Vagina (tissue), 2 donors: Measurements from ENCODE around the gene PHLDB1. TPM values are rescaled to one million over a fixed set of nuclear protein-coding genes. Genes with fewer than 3 reads are reported as not detected.
"Not testable (repeated sequence)": the region's sequence is repeated elsewhere in the genome, so short reads cannot be mapped to it uniquely, and the experiment has no call there.

Source experiments
- DNase-seq, 2 donors: peaks; one replicate each; pipeline ENCODE4 v3.0.0-alpha.2; 2017; ENCODE audit errors: extremely low spot score in 2 of 2
- H3K27ac ChIP-seq: fragments of 200-600 bp; sonication (generic); one replicate; pipeline ENCODE4 v1.5.1; 2019
- H3K27me3 ChIP-seq: fragments of 200-600 bp; sonication (generic); one replicate; pipeline ENCODE4 v1.5.1; 2019
- H3K36me3 ChIP-seq, 2 donors: fragments of 200-600 bp; sonication (generic); one replicate each; pipeline ENCODE4 v1.5.1; 2017 to 2019
- H3K4me1 ChIP-seq: fragments of 200-600 bp; sonication (generic); one replicate; pipeline ENCODE4 v1.5.1; 2019
- H3K4me3 ChIP-seq, 2 donors: fragments of 200-600 bp; sonication (generic); 1 replicate in 1 of 2; 2 replicates in 1 of 2; pipeline ENCODE4 v1.5.1; 2016 to 2019
- H3K9me3 ChIP-seq: fragments of 200-600 bp; sonication (generic); one replicate; pipeline ENCODE4 v1.5.1; 2019
- CTCF ChIP-seq, 3 experiments: fragments of 450-650 bp in 2 of 3; fragments of 200-600 bp in 1 of 3; sonication (generic) in 1 of 3; IDR thresholded peaks; one replicate each; pipeline ENCODE4 v1.5.1; 2017 to 2019; ENCODE audit warnings: antibody characterized with exemption in 3 of 3, mild to moderate bottlenecking in 2 of 3, moderate library complexity in 2 of 3
- POLR2A ChIP-seq, 2 donors: fragments of 450-650 bp; IDR thresholded peaks; one replicate each; pipeline ENCODE4 v1.6.1; 2017; ENCODE audit warnings: antibody characterized with exemption in 2 of 2, mild to moderate bottlenecking in 2 of 2, moderate library complexity in 2 of 2
- POLR2AphosphoS5 ChIP-seq, 2 donors: sonication (generic); formaldehyde crosslinking; IDR thresholded peaks; one replicate each; pipeline ENCODE4 v1.9.0; 2017; ENCODE audit warnings: antibody characterized with exemption in 2 of 2, mild to moderate bottlenecking in 2 of 2, low read depth in 1 of 2; ENCODE audit not compliant: insufficient read depth in 1 of 2
- intact Hi-C: fragments of 100-400 bp; cut with DNase I; formaldehyde crosslinking; loops from one replicate; pipeline ENCODE4 v1.15.1; 2023
- total RNA-seq: library from RNA; depleted of rRNA; stranded (reverse); fragments of >200 nt; gene quantifications from one replicate; pipeline ENCODE4 v1.2.3, GENCODE V29; 2016

Gene PHLDB1
- total RNA-seq, 1 donor from 2014 or later = 119 TPM

DNA sequence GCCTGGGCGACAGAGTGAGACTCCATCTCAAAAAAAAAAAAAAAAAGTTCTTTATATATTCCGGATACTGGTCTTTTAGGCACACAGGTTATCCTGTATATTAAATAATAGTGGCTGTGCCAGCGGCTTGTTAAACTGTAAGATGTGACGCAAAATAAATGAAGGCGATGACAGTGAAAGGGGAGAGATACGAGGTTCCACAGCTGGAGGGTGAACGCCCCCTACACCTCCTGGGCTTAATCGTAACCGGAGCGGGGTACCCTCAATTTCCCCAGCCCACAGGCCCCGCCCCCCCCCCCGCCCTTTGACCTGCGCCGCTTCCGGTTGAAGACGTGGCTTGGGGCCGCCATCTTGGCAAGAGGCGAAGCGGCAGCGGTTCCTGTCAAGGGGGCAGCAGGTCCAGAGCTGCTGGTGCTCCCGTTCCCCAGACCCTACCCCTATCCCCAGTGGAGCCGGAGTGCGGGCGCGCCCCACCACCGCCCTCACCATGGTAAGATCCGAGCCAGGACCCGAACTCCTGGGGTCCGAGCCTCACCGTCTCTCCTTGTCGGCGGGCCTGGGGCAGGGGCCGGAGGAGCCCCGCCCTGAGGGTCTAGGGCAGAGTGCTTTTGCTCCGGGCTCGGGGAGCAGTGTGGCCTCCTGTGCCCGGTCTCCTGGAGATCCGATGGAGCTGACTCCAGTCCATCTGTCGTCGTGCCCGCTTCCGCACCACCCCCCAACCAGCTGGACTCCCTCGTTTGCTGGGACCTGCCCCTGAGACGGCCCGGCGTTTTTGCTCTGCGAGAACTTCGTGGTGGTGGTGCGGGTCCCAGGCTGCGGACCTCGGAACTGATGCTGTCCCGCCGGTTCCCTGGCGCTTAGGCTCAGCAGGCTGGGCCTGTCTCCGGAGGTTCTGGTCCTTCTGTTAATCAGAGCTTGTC is 35.1 kb upstream of the PHLDB1 start, which contains the start of gene ARCN1:
TSS of gene ARCN1 (plus strand) at position 349 of the 920 bp plus-strand sequence. CDS start at position 488, 139 bp downstream.
- Histone ChIP-seq H3K9me3 (no peaks in the 10 kb centered on the region), H3K4me3 (peak within 1 kb of the TSS; percentile 74 to 83), H3K27ac (peak within 1 kb of the TSS; percentile 95), H3K4me1 (peaks cover 50% of the 10 kb centered on the region), H3K36me3 (no peaks in the 10 kb centered on the region), H3K27me3 (no peaks in the 10 kb centered on the region)
- peak in 1 of 2 donors; percentile 92 for DNase-seq
- intact Hi-C loops = no loop called here
- TF ChIP-seq CTCF (IDR thresholded peaks at IDR 0.05) = no peak
- TF ChIP-seq POLR2AphosphoS5 (IDR thresholded peaks at IDR 0.05; ENCODE audit: insufficient read depth in 1 of 2, low read depth in 1 of 2) = peak in 1 of 2 donors; percentile 91
- TF ChIP-seq POLR2A (IDR thresholded peaks at IDR 0.05) = peak in 1 of 2 donors; percentile 31

GRCh38 chr11:118572981-118573550 is 34.3 kb upstream of the PHLDB1 start:
- Histone ChIP-seq H3K4me3 (peak overlapping the region; percentile 74 to 83), H3K27ac (peak overlapping the region; percentile 95), H3K4me1 (peaks cover 55% of the 10 kb centered on the region), H3K27me3 (no peaks in the 10 kb centered on the region), H3K9me3 (no peaks in the 10 kb centered on the region), H3K36me3 (no peaks in the 10 kb centered on the region)
- no peak for TF ChIP-seq POLR2A (IDR thresholded peaks at IDR 0.05)
- no peak for DNase-seq
- intact Hi-C loops = no loop called here

DNA sequence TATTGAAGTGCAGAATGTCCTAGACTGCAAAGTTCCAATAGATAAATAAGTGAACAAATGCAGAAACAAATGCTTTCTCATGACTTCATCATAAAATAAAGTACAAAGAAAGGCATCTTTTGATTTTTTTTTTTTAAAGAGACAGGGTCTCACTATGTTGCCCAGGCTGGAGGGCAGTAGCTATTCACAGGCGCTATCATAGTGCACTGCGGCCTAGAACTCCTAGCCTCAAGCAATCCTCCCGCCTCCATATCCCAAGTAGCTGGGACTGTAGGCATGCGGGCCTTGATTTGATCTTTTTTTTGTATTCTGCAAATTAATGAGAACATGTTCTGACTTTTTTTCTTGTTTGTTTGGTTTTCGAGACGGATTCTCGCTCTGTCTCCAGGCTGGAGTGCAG is 32.8 kb upstream of the PHLDB1 start:
- TF ChIP-seq POLR2AphosphoS5 (IDR thresholded peaks at IDR 0.05; ENCODE audit: insufficient read depth in 1 of 2, low read depth in 1 of 2) = no peak
- no peak for TF ChIP-seq POLR2A (IDR thresholded peaks at IDR 0.05)
- TF ChIP-seq CTCF (IDR thresholded peaks at IDR 0.05) = no peak
- Histone ChIP-seq H3K36me3 (no peaks in the 10 kb centered on the region), H3K9me3 (no peaks in the 10 kb centered on the region), H3K27me3 (no peaks in the 10 kb centered on the region), H3K4me3 (peak overlapping the region in 1 of 2 donors; percentile 15), H3K27ac (no peak overlapping the region), H3K4me1 (peaks cover 61% of the 10 kb centered on the region)
- intact Hi-C loops = no loop called here
- DNase-seq = no peak

- DNase-seq, intact Hi-C loops, H3K9me3 ChIP-seq, H3K4me3 ChIP-seq, H3K27me3 ChIP-seq, H3K27ac ChIP-seq: not testable (repeated sequence)
- Histone ChIP-seq H3K36me3 (peaks cover 0 to 16% of the 10 kb centered on the region in 2 donors), H3K4me1 (peaks cover 72% of the 10 kb centered on the region)
These were observed 29.4 kb upstream of the PHLDB1 start for GRCh38 chr11:118577995-118578394.

GRCh38 chr11:118581057-118581456 is 26.4 kb upstream of the PHLDB1 start:
- peaks cover 41% of the 10 kb centered on the region for H3K4me1 ChIP-seq
- no peak overlapping the region for H3K27ac ChIP-seq
- H3K36me3 ChIP-seq = peaks cover 0 to 44% of the 10 kb centered on the region in 2 donors

DNA sequence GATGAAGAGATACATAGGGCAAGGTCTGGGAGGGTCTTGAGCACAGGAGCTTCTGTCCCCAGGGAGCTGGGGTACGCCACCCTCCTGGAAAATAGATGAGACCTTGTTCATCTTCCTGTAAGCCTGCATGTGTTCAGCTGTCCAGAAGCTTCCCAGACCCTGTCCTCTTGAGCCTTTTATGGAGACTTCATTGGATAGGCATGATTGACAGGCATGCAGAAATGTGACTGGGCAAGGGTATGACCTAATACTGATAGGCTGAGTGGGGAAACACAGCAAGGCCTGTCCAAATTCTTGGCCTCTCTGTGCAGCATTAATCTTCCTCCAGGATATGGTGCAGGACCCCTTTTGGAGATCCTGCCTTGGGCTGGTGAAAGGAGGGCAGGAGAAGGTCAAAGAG is 19.5 kb upstream of the PHLDB1 start:
- Histone ChIP-seq H3K4me3 (no peak overlapping the region), H3K36me3 (peaks cover 8 to 95% of the 10 kb centered on the region in 2 donors), H3K27me3 (no peaks in the 10 kb centered on the region), H3K4me1 (no peaks in the 10 kb centered on the region), H3K27ac (no peak overlapping the region), H3K9me3 (no peaks in the 10 kb centered on the region)
- TF ChIP-seq POLR2A (IDR thresholded peaks at IDR 0.05) = no peak
- no peak for TF ChIP-seq CTCF (IDR thresholded peaks at IDR 0.05)
- TF ChIP-seq POLR2AphosphoS5 (IDR thresholded peaks at IDR 0.05; ENCODE audit: insufficient read depth in 1 of 2, low read depth in 1 of 2) = no peak
- intact Hi-C loops = no loop called here
- no peak for DNase-seq

More at GRCh38 chr11:118581057-118581456, 26.4 kb upstream of the PHLDB1 start:
- intact Hi-C loops = no loop called here
- no peak overlapping the region for H3K4me3 ChIP-seq
- no peaks in the 10 kb centered on the region for H3K27me3 ChIP-seq
- H3K9me3 ChIP-seq = no peaks in the 10 kb centered on the region
- no peak for DNase-seq
- TF ChIP-seq POLR2A (IDR thresholded peaks at IDR 0.05) = no peak
- peak in 1 of 2 donors; percentile 34 for TF ChIP-seq POLR2AphosphoS5 (IDR thresholded peaks at IDR 0.05; ENCODE audit: insufficient read depth in 1 of 2, low read depth in 1 of 2)
